Erythroblast (primary cell): ENCODE data around the gene ACSBG1.

Experiments
- GATA1 ChIP-seq: IDR thresholded peaks from 2 replicates; pipeline ENCODE4 v1.6.1; 2011; ENCODE audit warnings: low read depth, mild to moderate bottlenecking, control low read depth, low read length, moderate library complexity
- POLR2A ChIP-seq: IDR thresholded peaks from 2 replicates; pipeline ENCODE4 v1.6.1; 2011; ENCODE audit warnings: mild to moderate bottlenecking, low read length

- TF ChIP-seq POLR2A: no peak
- TF ChIP-seq GATA1: no peak
Observed at GRCh38 chr15:78197632-78198031, 36.7 kb downstream of the ACSBG1 start.
